Measurements from ENCODE around the gene DKK3.

The DKK3 gene

GRCh38 chr11:12029738-12030363 is 21.4 kb upstream of the DKK3 start:
- peak; percentile 83 to 92 (median 90) for DNase-seq

GRCh38 chr11:12029119-12029518 is 20.7 kb upstream of the DKK3 start:
- no peak for DNase-seq

- DNase-seq: no peak
Observed at GRCh38 chr11:12028303-12028702, 19.9 kb upstream of the DKK3 start.

- DNase-seq: no peak
Observed at GRCh38 chr11:12026331-12027211, 18.1 kb upstream of the DKK3 start.

GRCh38 chr11:12024254-12024926 is 16.0 kb upstream of the DKK3 start:
- peak; percentile 28 to 53 (median 53) for DNase-seq

- no peak for DNase-seq
Observed at GRCh38 chr11:12023015-12023414, 14.6 kb upstream of the DKK3 start.

GRCh38 chr11:12020546-12020945 is 12.1 kb upstream of the DKK3 start:
- no peak for DNase-seq

- no peak for DNase-seq
Observed at GRCh38 chr11:12019866-12020416, 11.5 kb upstream of the DKK3 start.

GRCh38 chr11:12019337-12019736 is 10.9 kb upstream of the DKK3 start:
- DNase-seq: no peak

GRCh38 chr11:12017865-12018453 is 9.5 kb upstream of the DKK3 start:
- DNase-seq: no peak

- no peak for DNase-seq
Observed at GRCh38 chr11:12017243-12017678, 8.8 kb upstream of the DKK3 start.

- DNase-seq: no peak
Observed at GRCh38 chr11:12016246-12016645, 7.8 kb upstream of the DKK3 start.

GRCh38 chr11:12015486-12015885 is 7.1 kb upstream of the DKK3 start:
- DNase-seq: no peak

GRCh38 chr11:12013781-12014180 is 5.4 kb upstream of the DKK3 start:
- DNase-seq: no peak

- DNase-seq: no peak
Observed at GRCh38 chr11:12009617-12010321, 1.3 kb upstream of the DKK3 start.

GRCh38 chr11:12008790-12009616 is 577 bp upstream of the DKK3 start:
- peak in 1 of 3 donors; percentile 14 for DNase-seq

GRCh38 chr11:12007230-12007593 is 1.2 kb downstream of the DKK3 start:
- DNase-seq: no peak

GRCh38 chr11:12006552-12007229 is 1.7 kb downstream of the DKK3 start:
- no peak for DNase-seq

- DNase-seq: no peak
Observed at GRCh38 chr11:12005476-12005875, 3.0 kb downstream of the DKK3 start.

- no peak for DNase-seq
Observed at GRCh38 chr11:12005061-12005460, 3.4 kb downstream of the DKK3 start.

GRCh38 chr11:12003815-12004214 is 4.6 kb downstream of the DKK3 start:
- DNase-seq: no peak
